Ishikawa (cell line): ENCODE results near the gene CYB5R4.

ENCODE experiments used
- CEBPB ChIP-seq: IDR thresholded peaks from 2 replicates; pipeline ENCODE4 v1.6.1; 2012
- CREB1 ChIP-seq: IDR thresholded peaks from 2 replicates; pipeline ENCODE4 v1.6.1; 2012; ENCODE audit warnings: low read depth
- EGR1 ChIP-seq: IDR thresholded peaks from 2 replicates; pipeline ENCODE4 v1.6.1; 2012
- EP300 ChIP-seq: IDR thresholded peaks from 2 replicates; pipeline ENCODE4 v1.6.1; 2012; ENCODE audit warnings: borderline replicate concordance
- FOXM1 ChIP-seq: IDR thresholded peaks from 2 replicates; pipeline ENCODE4 v1.6.1; 2012; ENCODE audit warnings: low read depth, borderline replicate concordance
- MAX ChIP-seq: IDR thresholded peaks from 2 replicates; pipeline ENCODE4 v1.6.1; 2012
- NFIC ChIP-seq: IDR thresholded peaks from 2 replicates; pipeline ENCODE4 v1.6.1; 2012
- RAD21 ChIP-seq: IDR thresholded peaks from 2 replicates; pipeline ENCODE4 v1.6.1; 2012; ENCODE audit warnings: low read depth
- REST ChIP-seq: IDR thresholded peaks from 2 replicates; pipeline ENCODE4 v1.6.1; 2012; ENCODE audit warnings: low read depth, mild to moderate bottlenecking
- TAF1 ChIP-seq: IDR thresholded peaks from 2 replicates; pipeline ENCODE4 v1.6.1; 2012; ENCODE audit warnings: low read depth, mild to moderate bottlenecking
- TCF12 ChIP-seq: IDR thresholded peaks from 2 replicates; pipeline ENCODE4 v1.6.1; 2012; ENCODE audit warnings: low read depth
- TEAD4 ChIP-seq: IDR thresholded peaks from 2 replicates; pipeline ENCODE4 v1.6.1; 2012
- USF1 ChIP-seq: IDR thresholded peaks from 2 replicates; pipeline ENCODE4 v1.6.1; 2012
- YY1 ChIP-seq: IDR thresholded peaks from 2 replicates; pipeline ENCODE4 v1.6.1; 2012; ENCODE audit warnings: low read depth
- ZBTB7A ChIP-seq: IDR thresholded peaks from 2 replicates; pipeline ENCODE4 v1.6.1; 2012; ENCODE audit warnings: low read depth

Gene CYB5R4

GRCh38 chr6:83859410-83860358, at the start of gene CYB5R4:
CYB5R4 (plus strand) TSS chr6:83859689; CDS start chr6:83859783, 94 bp downstream.
- TF ChIP-seq FOXM1, result no peak
- TF ChIP-seq USF1, result no peak; the same call in 1 of the 2 replicates
- peak; percentile 51 for TF ChIP-seq TAF1
- no peak for TF ChIP-seq CEBPB
- TF ChIP-seq REST, result peak; percentile 98
- TF ChIP-seq ZBTB7A, result peak; percentile 79
- TF ChIP-seq RAD21, result no peak
- TF ChIP-seq EP300, result no peak
- TF ChIP-seq TEAD4, result no peak; the same call in 1 of the 2 replicates
- TF ChIP-seq CREB1, result peak; percentile 73
- TF ChIP-seq NFIC, result no peak
- TF ChIP-seq TCF12, result no peak
- TF ChIP-seq EGR1, result no peak
- no peak for TF ChIP-seq YY1
- peak; percentile 72 for TF ChIP-seq MAX

GRCh38 chr6:83812595-83812994, 46.9 kb upstream of the CYB5R4 start:
- TF ChIP-seq CREB1, result no peak
- TF ChIP-seq MAX, result no peak
- TF ChIP-seq RAD21, result no peak
- TF ChIP-seq ZBTB7A, result no peak
- no peak for TF ChIP-seq TCF12
- TF ChIP-seq USF1, result no peak
- TF ChIP-seq REST, result no peak
- no peak for TF ChIP-seq YY1
- no peak for TF ChIP-seq TEAD4
- no peak for TF ChIP-seq TAF1
- no peak for TF ChIP-seq EGR1
- TF ChIP-seq CEBPB, result no peak
- TF ChIP-seq FOXM1, result no peak

GRCh38 chr6:83815631-83816272, 43.7 kb upstream of the CYB5R4 start:
- TF ChIP-seq ZBTB7A (no peak), RAD21 (no peak), NFIC (no peak), REST (no peak), USF1 (no peak), TAF1 (no peak), FOXM1 (no peak), CREB1 (no peak), TEAD4 (no peak), YY1 (no peak), TCF12 (no peak), EGR1 (no peak)
